PC-3 (cell line): ENCODE results near the gene SLC35F3. TPM values are rescaled to one million over a fixed set of nuclear protein-coding genes. Genes with fewer than 3 reads are reported as not detected.

Experiments used
- ATAC-seq: fragments of 200-7000 bp; cut with Tn5 transposase; 2 replicates; pipeline ENCODE4 v1.9.1; 2020; ENCODE audit warnings: mild to moderate bottlenecking, moderate library complexity
- BruUV-seq: library from RNA; stranded (reverse); fragments of 400-500 nt; replicated peaks from 2 replicates; lab custom pipeline; 2021; lab: Mats Ljungman, UMichigan
- CTCF ChIA-PET: fragments of 300-600 bp; sonication (Branson Sonifier 250); formaldehyde crosslinking; loops from one replicate; lab custom pipeline; 2022; ENCODE audit warnings: antibody characterized with exemption; lab: Charles Lee
- POLR2A ChIA-PET: fragments of 300-600 bp; sonication (Branson Sonifier 250); formaldehyde crosslinking; loops from one replicate; lab custom pipeline; 2022; ENCODE audit warnings: antibody characterized with exemption; ENCODE audit not compliant: unreplicated experiment; lab: Charles Lee
- DNase-seq: peaks from one replicate; pipeline ENCODE4 v3.0.0-alpha.2; 2015
- H2AFZ ChIP-seq: fragments of 300-600 bp; sonication (generic); 2 replicates; pipeline ENCODE4 v1.6.0; 2016; ENCODE audit warnings: antibody characterized with exemption, low read length
- H3F3A ChIP-seq: fragments of 300-600 bp; sonication (generic); one replicate; pipeline ENCODE4 v1.6.0; 2017; ENCODE audit warnings: antibody characterized with exemption, low read length, control low read depth, mild to moderate bottlenecking; ENCODE audit not compliant: unreplicated experiment
- H3K27ac ChIP-seq: fragments of 300-600 bp; sonication (generic); 2 replicates; pipeline ENCODE4 v1.5.1; 2016; ENCODE audit warnings: mild to moderate bottlenecking, low read length
- H3K27me3 ChIP-seq: fragments of 300-600 bp; sonication (generic); 2 replicates; pipeline ENCODE4 v1.6.1; 2016; ENCODE audit warnings: low read length, mixed read lengths
- H3K36me3 ChIP-seq: fragments of 300-600 bp; sonication (generic); 2 replicates; pipeline ENCODE4 v1.6.1; 2016; ENCODE audit warnings: low read depth, mixed run types, low read length, mixed read lengths
- H3K4me1 ChIP-seq: fragments of 300-600 bp; sonication (generic); 2 replicates; pipeline ENCODE4 v1.5.1; 2016; ENCODE audit warnings: low read length; ENCODE audit not compliant: insufficient read depth
- H3K4me2 ChIP-seq: fragments of 300-600 bp; sonication (generic); 2 replicates; pipeline ENCODE4 v1.6.0; 2016; ENCODE audit warnings: low read length
- H3K4me3 ChIP-seq: fragments of 300-600 bp; sonication (generic); 2 replicates; pipeline ENCODE4 v1.5.1; 2016; ENCODE audit warnings: mild to moderate bottlenecking, low read length, mixed read lengths
- H3K79me2 ChIP-seq: fragments of 300-600 bp; sonication (generic); 2 replicates; pipeline ENCODE4 v1.6.1; 2017; ENCODE audit warnings: low read length, mixed read lengths
- H3K9ac ChIP-seq: fragments of 300-600 bp; sonication (generic); 2 replicates; pipeline ENCODE4 v1.6.0; 2016; ENCODE audit warnings: mild to moderate bottlenecking, low read length
- H3K9me2 ChIP-seq: fragments of 300-600 bp; sonication (generic); replicated peaks from 2 replicates; pipeline ENCODE4 v1.6.1; 2016; ENCODE audit warnings: mixed run types, low read length, mixed read lengths
- H3K9me3 ChIP-seq: fragments of 300-600 bp; sonication (generic); 2 replicates; pipeline ENCODE4 v1.6.1; 2016; ENCODE audit warnings: low read length, mixed read lengths
- H4K20me1 ChIP-seq: fragments of 300-600 bp; sonication (generic); 2 replicates; pipeline ENCODE4 v1.6.1; 2016; ENCODE audit warnings: low read length, mixed read lengths
- CTCF ChIP-seq: fragments of 300-600 bp; sonication (generic); conservative IDR thresholded peaks from 2 replicates; pipeline ENCODE4 v1.5.1; 2017; ENCODE audit warnings: antibody characterized with exemption, low read depth, mild to moderate bottlenecking, low read length
- EZH2 ChIP-seq: fragments of 300-600 bp; sonication (generic); IDR thresholded peaks from one replicate; pipeline ENCODE4 v1.6.1; 2017; ENCODE audit warnings: antibody characterized with exemption, mild to moderate bottlenecking, low read length; ENCODE audit not compliant: unreplicated experiment
- EZH2phosphoT487 ChIP-seq: fragments of 300-600 bp; sonication (generic); IDR thresholded peaks from 2 replicates; pipeline ENCODE4 v1.6.1; 2018; ENCODE audit warnings: mild to moderate bottlenecking, antibody characterized with exemption, low read length, borderline replicate concordance
- intact Hi-C: fragments of 100-400 bp; cut with micrococcal nuclease; formaldehyde crosslinking; loops from 2 replicates; pipeline ENCODE4 v1.9.0; 2023
- total RNA-seq: library from RNA; depleted of rRNA; stranded (reverse); fragments of >200 nt; gene quantifications from 2 replicates; pipeline ENCODE4 v1.2.3, GENCODE V29; 2014

The SLC35F3 gene
- total RNA-seq, 1 experiment from 2014 or later = 17.7 TPM

- Histone ChIP-seq H3K9me3 (no peaks in the 10 kb centered on the region), H3K79me2 (no peaks in the 10 kb centered on the region), H3K4me1 (peaks cover 7% of the 10 kb centered on the region), H2AFZ (no peak overlapping the region), H3K27me3 (no peaks in the 10 kb centered on the region), H3K4me2 (no peak overlapping the region), H3K9ac (no peak overlapping the region), H3K27ac (no peak overlapping the region), H3F3A (no peaks in the 10 kb centered on the region), H4K20me1 (no peaks in the 10 kb centered on the region), H3K4me3 (no peak overlapping the region), H3K36me3 (peaks cover 8% of the 10 kb centered on the region), H3K9me2 (no peaks in the 10 kb centered on the region)
- ChIA-PET POLR2A (no interaction called here), CTCF (no interaction called here)
- DNase-seq = no peak
- intact Hi-C loops = no loop called here
- BruUV-seq = no TSS peak
- no peak for ATAC-seq
- no peak for TF ChIP-seq EZH2phosphoT487
- no peak for TF ChIP-seq EZH2
- no peak for TF ChIP-seq CTCF
Measured at GRCh38 chr1:234014208-234014607, 109.7 kb downstream of the SLC35F3 start.

- Histone ChIP-seq H4K20me1 (no peaks in the 10 kb centered on the region), H3K79me2 (no peaks in the 10 kb centered on the region), H3K9ac (no peak overlapping the region), H3K27ac (no peak overlapping the region), H3K4me2 (no peak overlapping the region), H3K36me3 (no peaks in the 10 kb centered on the region), H3F3A (no peaks in the 10 kb centered on the region), H3K9me3 (no peaks in the 10 kb centered on the region), H2AFZ (no peak overlapping the region), H3K4me1 (no peaks in the 10 kb centered on the region), H3K9me2 (no peaks in the 10 kb centered on the region), H3K27me3 (no peaks in the 10 kb centered on the region), H3K4me3 (no peak overlapping the region)
- DNase-seq (no peak), ATAC-seq (no peak)
- ChIA-PET CTCF (no interaction called here), POLR2A (no interaction called here)
- intact Hi-C loops = no loop called here
- no peak for TF ChIP-seq CTCF
- TF ChIP-seq EZH2 = no peak
- no peak for TF ChIP-seq EZH2phosphoT487
- BruUV-seq = no TSS peak
Measured at GRCh38 chr1:234018816-234019215, 114.3 kb downstream of the SLC35F3 start.

- POLR2A ChIA-PET = no interaction called here
Measured at GRCh38 chr1:234019387-234019786, 114.9 kb downstream of the SLC35F3 start.

More at GRCh38 chr1:234019387-234019786, 114.9 kb downstream of the SLC35F3 start:
- Histone ChIP-seq H3K4me2 (no peak overlapping the region), H3K9me2 (no peaks in the 10 kb centered on the region), H3K9me3 (no peaks in the 10 kb centered on the region), H3K27me3 (no peaks in the 10 kb centered on the region), H3K4me1 (no peaks in the 10 kb centered on the region), H3K27ac (no peak overlapping the region), H3F3A (no peaks in the 10 kb centered on the region), H3K4me3 (no peak overlapping the region), H3K36me3 (no peaks in the 10 kb centered on the region), H4K20me1 (no peaks in the 10 kb centered on the region), H3K79me2 (peaks cover 2% of the 10 kb centered on the region; the same call in 1 of the 2 replicates), H3K9ac (no peak overlapping the region), H2AFZ (no peak overlapping the region)
- DNase-seq = no peak
- CTCF ChIA-PET = no interaction called here
- intact Hi-C loops = no loop called here
- BruUV-seq = no TSS peak
- TF ChIP-seq EZH2phosphoT487 = no peak
- TF ChIP-seq EZH2 = no peak
- no peak for TF ChIP-seq CTCF
- no peak for ATAC-seq
